Sigmoid colon (tissue), 3 donors: ENCODE measurements around the gene MILR1.

Experiments
- CTCF ChIP-seq, 4 experiments: fragments of 450-650 bp in 3 of 4; fragments of 200-600 bp in 1 of 4; IDR thresholded peaks; one replicate each; pipeline ENCODE4 v1.5.1; 2016 to 2019; ENCODE audit warnings: antibody characterized with exemption in 4 of 4, mild to moderate bottlenecking in 3 of 4, moderate library complexity in 2 of 4
- POLR2A ChIP-seq, 2 donors: fragments of 450-650 bp; IDR thresholded peaks; one replicate each; pipeline ENCODE4 v1.6.1; 2016; ENCODE audit warnings: antibody characterized with exemption in 2 of 2, mild to moderate bottlenecking in 2 of 2, moderate library complexity in 2 of 2

GRCh38 chr17:64413513-64413912 is 35.4 kb upstream of the MILR1 start:
- TF ChIP-seq POLR2A (IDR thresholded peaks at IDR 0.05), result no peak
- no peak for TF ChIP-seq CTCF (IDR thresholded peaks at IDR 0.05)
